ENCODE results near the gene ANO5. TPM values are rescaled to one million over a fixed set of nuclear protein-coding genes. Genes with fewer than 3 reads are reported as not detected.

The ANO5 gene
- total RNA-seq, 1 experiment from 2014 or later: 3.4 TPM

DNA sequence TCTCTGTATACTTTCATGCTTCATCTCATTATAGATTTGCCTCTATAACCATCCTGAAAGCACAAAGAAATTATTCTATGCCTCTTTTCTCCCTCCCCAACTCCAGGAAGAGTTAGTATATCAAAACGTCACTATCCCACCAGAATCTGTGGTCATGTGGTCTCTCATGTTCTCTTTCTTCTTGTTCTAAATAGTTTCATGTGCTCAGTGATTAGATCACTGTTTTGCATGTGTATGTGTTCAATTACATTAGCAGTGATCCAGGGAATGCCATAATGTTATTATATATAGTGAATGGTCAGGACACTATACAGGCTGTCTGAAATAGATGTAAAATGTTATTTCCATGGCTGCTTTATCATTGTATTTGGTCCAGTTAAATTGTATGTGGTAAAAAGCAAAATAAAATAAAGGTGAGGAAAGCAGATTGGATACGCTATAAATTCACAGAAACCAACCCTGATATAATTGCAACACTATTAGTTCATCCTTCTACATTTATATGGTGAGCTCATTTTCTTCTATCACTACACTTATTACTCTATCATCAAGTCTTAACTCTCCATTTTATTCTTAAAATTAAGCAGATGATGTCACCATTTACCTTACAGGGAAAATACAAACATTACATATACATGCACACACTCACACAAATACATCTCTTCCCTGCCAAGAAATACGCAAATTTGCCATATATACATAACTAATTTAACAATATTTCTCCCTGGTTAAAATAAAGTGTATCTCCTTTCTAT lies 26.9 kb upstream of the ANO5 start:
- no peak overlapping the region for H2AFZ ChIP-seq (ENCODE audit: low read length)
- H2BK12ac ChIP-seq (ENCODE audit: insufficient read length, low read depth, low read length): no peak overlapping the region
- no peaks in the 10 kb centered on the region for H3K79me2 ChIP-seq (ENCODE audit: insufficient read depth, low read length)
- WGBS (ENCODE audit: extremely low coverage, insufficient read length, low lambda C conversion rate): no CpG with 5 or more reads among the region's 3 CpGs
- H3K4ac ChIP-seq (ENCODE audit: low read depth, low read length): no peak overlapping the region
- no peak overlapping the region for H2BK15ac ChIP-seq (ENCODE audit: low read depth, low read length)
- H3K79me1 ChIP-seq (ENCODE audit: insufficient read depth, low read depth, low read length, poor library complexity, severe bottlenecking): no peaks in the 10 kb centered on the region
- Mint-ChIP-seq H3K27ac (no peak overlapping the region), H3K27me3 (ENCODE audit: low read depth) (no peaks in the 10 kb centered on the region; the same call in 1 of the 2 replicates), H3K9me3 (no peaks in the 10 kb centered on the region), H3K4me1 (peaks cover 0 to 2% of the 10 kb centered on the region in 2 experiments; a peak in 1 of 4 replicates), H3K4me3 (no peak overlapping the region), H3K36me3 (ENCODE audit: insufficient read depth in 1 of 3, low read depth in 3 of 3) (no peaks in the 10 kb centered on the region)
- H2BK20ac ChIP-seq (ENCODE audit: low read depth, low read length, poor library complexity, severe bottlenecking): no peak overlapping the region
- H3K56ac ChIP-seq (ENCODE audit: insufficient read length, low read depth, low read length): no peak overlapping the region
- no peak overlapping the region for H3K14ac ChIP-seq (ENCODE audit: insufficient read depth, low read length)
- no peak for DNase-seq
- H4K5ac ChIP-seq (ENCODE audit: insufficient read length, low read depth, low read length): no peak overlapping the region
- no peaks in the 10 kb centered on the region for H3K9me3 ChIP-seq (ENCODE audit: control insufficient read depth, low read depth, low read length)
- no peak overlapping the region for H3K18ac ChIP-seq (ENCODE audit: insufficient read length, low read depth, low read length)
- H3K27me3 ChIP-seq (ENCODE audit: insufficient read depth, low read length): no peaks in the 10 kb centered on the region
- TF ChIP-seq CTCF (conservative IDR thresholded peaks at IDR 0.05): no peak
- no peak overlapping the region for H3T11ph ChIP-seq (ENCODE audit: low read length)
- no peaks in the 10 kb centered on the region for H4K20me1 ChIP-seq (ENCODE audit: control insufficient read depth, insufficient read depth, insufficient read length)
- no peaks in the 10 kb centered on the region for H3K23me2 ChIP-seq (ENCODE audit: insufficient read length, low read depth, low read length, poor library complexity, severe bottlenecking)
- H3K4me1 ChIP-seq (ENCODE audit: insufficient read depth, low read length): no peaks in the 10 kb centered on the region; the same call in 1 of the 2 replicates
- no peak overlapping the region for H4K91ac ChIP-seq (ENCODE audit: insufficient read length, low read depth, low read length)
- no peak overlapping the region for H3K27ac ChIP-seq (ENCODE audit: insufficient read length, low read depth, low read length)
- H3K23ac ChIP-seq (ENCODE audit: insufficient read length, low read depth, low read length): no peak overlapping the region
- H2AK5ac ChIP-seq (ENCODE audit: insufficient read length, low read length): no peak overlapping the region
- H3K9ac ChIP-seq (ENCODE audit: extremely low read depth, insufficient read length, low read length): no peak overlapping the region
- H4K8ac ChIP-seq (replicated peaks; ENCODE audit: insufficient read length, low read depth, low read length): no peak overlapping the region
- no peak overlapping the region for H3K4me2 ChIP-seq (ENCODE audit: insufficient read depth, insufficient read length, low read length)
- H2BK5ac ChIP-seq (ENCODE audit: insufficient read length, low read length): no peak overlapping the region
- no peak overlapping the region for H2BK120ac ChIP-seq (ENCODE audit: low read depth, low read length, poor library complexity, severe bottlenecking)

Data from H9 (cell line).